ENCODE measurements around the gene EHD1.

Gene EHD1

DNA sequence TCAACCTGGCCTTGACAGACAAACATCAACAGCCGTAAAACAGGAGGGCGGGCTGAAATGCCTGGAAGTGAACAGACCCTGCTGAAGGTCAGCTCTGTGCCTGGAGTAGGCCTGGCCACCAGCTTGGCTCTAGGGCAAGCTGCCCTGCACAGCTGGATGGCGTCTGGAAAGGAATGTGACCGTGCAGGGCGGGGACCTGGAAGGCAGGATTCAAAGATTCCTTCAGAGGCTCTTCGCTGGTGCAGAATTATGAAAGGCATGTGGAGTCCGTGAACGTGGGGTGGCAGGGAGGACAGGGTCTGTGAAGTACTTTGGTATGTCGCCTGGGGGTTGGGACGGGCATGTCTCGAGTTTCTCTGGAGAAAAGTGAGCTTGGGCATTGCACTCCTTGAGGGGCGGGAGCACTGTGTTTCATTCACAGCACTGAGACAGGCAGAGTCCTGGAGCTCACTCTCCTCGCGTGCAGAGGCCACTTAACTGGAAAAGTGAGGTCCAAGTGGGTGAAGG lies 1.5 kb downstream of the EHD1 start:
- Histone ChIP-seq H3K9me3 (ENCODE audit: control insufficient read depth, insufficient read depth, low read length) (no peaks in the 10 kb centered on the region), H3F3A (ENCODE audit: control insufficient read depth, insufficient read depth) (peaks cover 11% of the 10 kb centered on the region; the same call in 1 of the 2 replicates), H3K27me3 (ENCODE audit: control insufficient read depth, low read length) (no peaks in the 10 kb centered on the region), H3K4me2 (ENCODE audit: low read length) (peak overlapping the region; percentile 100), H4K20me1 (ENCODE audit: control insufficient read depth, insufficient read depth, low read depth, low read length) (peaks cover 18% of the 10 kb centered on the region; the same call in 1 of the 2 replicates), H3K79me2 (ENCODE audit: control insufficient read depth, low read length) (peaks cover 72% of the 10 kb centered on the region), H3K4me3 (ENCODE audit: low read length) (peak overlapping the region; percentile 95), H3K9me2 (replicated peaks; ENCODE audit: control insufficient read depth, low read length) (no peaks in the 10 kb centered on the region), H3K27ac (ENCODE audit: low read depth, low read length) (peak overlapping the region; percentile 82), H3K36me3 (ENCODE audit: control insufficient read depth, low read length) (peaks cover 61% of the 10 kb centered on the region), H3K4me1 (ENCODE audit: control insufficient read depth, low read length) (peaks cover 77% of the 10 kb centered on the region)
- no peak for TF ChIP-seq EZH2phosphoT487 (IDR thresholded peaks at IDR 0.05; ENCODE audit: borderline replicate concordance, low read length)
- TF ChIP-seq, protein P1, sequence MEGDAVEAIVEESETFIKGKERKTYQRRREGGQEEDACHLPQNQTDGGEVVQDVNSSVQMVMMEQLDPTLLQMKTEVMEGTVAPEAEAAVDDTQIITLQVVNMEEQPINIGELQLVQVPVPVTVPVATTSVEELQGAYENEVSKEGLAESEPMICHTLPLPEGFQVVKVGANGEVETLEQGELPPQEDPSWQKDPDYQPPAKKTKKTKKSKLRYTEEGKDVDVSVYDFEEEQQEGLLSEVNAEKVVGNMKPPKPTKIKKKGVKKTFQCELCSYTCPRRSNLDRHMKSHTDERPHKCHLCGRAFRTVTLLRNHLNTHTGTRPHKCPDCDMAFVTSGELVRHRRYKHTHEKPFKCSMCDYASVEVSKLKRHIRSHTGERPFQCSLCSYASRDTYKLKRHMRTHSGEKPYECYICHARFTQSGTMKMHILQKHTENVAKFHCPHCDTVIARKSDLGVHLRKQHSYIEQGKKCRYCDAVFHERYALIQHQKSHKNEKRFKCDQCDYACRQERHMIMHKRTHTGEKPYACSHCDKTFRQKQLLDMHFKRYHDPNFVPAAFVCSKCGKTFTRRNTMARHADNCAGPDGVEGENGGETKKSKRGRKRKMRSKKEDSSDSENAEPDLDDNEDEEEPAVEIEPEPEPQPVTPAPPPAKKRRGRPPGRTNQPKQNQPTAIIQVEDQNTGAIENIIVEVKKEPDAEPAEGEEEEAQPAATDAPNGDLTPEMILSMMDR (IDR thresholded peaks at IDR 0.05; ENCODE audit: low read depth, low read length, poor library complexity, severe bottlenecking): no peak

DNA sequence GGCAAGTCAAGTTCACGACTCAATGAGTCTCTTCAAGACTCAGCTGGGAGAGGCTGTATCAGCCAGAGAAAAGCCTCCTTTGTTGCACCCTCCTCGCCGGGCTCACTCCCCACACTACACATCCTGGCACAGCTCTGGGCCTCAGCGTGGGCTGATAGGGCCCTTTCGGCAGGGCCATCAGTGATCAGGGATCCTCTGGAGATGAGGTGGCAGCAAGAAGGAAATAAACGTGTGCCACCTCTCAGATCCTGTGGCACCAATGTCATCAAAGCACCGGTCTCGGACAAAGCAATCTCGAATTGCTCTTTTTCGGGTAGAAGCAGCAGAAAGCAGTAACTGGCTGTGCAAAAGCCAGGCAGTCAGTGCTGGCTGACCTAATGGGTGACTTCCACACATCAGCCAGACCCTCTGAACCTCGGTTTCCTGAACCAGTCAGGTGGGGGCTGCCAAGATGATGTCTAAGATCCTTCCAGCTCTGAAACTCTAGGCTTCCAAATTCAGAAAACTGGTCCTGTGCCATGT lies 2.1 kb downstream of the EHD1 start:
- Histone ChIP-seq H3K4me1 (ENCODE audit: control insufficient read depth, low read length) (peaks cover 79% of the 10 kb centered on the region), H3K36me3 (ENCODE audit: control insufficient read depth, low read length) (peaks cover 67% of the 10 kb centered on the region), H3K27ac (ENCODE audit: low read depth, low read length) (peak overlapping the region; percentile 82), H3K79me2 (ENCODE audit: control insufficient read depth, low read length) (peaks cover 78% of the 10 kb centered on the region), H3K4me2 (ENCODE audit: low read length) (peak overlapping the region; percentile 100), H3K9me3 (ENCODE audit: control insufficient read depth, insufficient read depth, low read length) (no peaks in the 10 kb centered on the region), H3K4me3 (ENCODE audit: low read length) (peak overlapping the region; percentile 95), H3K9me2 (replicated peaks; ENCODE audit: control insufficient read depth, low read length) (no peaks in the 10 kb centered on the region), H4K20me1 (ENCODE audit: control insufficient read depth, insufficient read depth, low read depth, low read length) (peaks cover 18% of the 10 kb centered on the region; the same call in 1 of the 2 replicates), H3K27me3 (ENCODE audit: control insufficient read depth, low read length) (no peaks in the 10 kb centered on the region), H3F3A (ENCODE audit: control insufficient read depth, insufficient read depth) (peaks cover 11% of the 10 kb centered on the region; the same call in 1 of the 2 replicates)
- TF ChIP-seq, protein P1 (IDR thresholded peaks at IDR 0.05; ENCODE audit: low read depth, low read length, poor library complexity, severe bottlenecking): no peak
- TF ChIP-seq EZH2phosphoT487 (IDR thresholded peaks at IDR 0.05; ENCODE audit: borderline replicate concordance, low read length): no peak

DNA sequence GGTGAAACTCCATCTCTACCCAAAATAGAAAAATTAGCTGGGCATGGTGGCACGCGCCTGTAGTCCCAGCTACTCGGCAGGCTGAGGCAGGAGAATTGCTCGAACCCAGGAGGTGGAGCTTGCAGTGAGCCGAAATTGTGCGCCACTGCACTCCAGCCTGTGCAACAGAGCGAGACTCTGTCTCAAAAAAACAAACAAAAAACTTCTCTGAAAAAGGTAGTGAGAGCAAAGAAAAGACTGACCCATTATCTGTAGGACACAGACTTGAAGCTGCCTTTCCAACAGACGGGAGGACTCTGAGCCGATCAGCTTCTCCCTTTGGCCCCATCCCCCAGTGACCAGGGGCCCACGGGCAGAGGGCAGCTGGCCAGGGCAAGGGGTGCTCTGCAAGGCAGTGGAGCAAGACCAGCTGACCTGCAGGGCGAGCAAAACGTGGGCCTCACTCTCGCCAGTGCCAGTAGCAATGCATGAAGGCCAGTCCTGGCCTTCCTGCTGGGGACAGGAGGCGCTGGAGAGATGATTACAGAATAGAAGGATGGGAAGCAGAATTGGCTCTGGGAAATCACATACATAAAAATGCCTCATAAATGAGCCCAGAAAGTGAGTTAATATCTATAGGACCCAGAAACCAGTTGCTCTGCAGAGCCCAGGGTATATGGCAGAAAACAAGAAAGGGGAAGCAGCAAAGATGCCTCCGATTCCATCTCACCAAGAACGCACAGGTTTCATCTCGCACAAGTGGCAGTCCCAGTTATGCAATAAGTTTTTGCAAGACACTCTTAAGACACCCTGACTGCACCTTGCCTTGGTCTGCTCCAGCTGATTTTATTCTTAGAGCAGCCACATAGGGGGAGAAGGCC lies 2.8 kb downstream of the EHD1 start:
- H3K4me3 ChIP-seq (ENCODE audit: low read length): peak overlapping the region; percentile 95
- peak overlapping the region; percentile 100 for H3K4me2 ChIP-seq (ENCODE audit: low read length)
- peak overlapping the region; percentile 82 for H3K27ac ChIP-seq (ENCODE audit: low read depth, low read length)
- H3F3A ChIP-seq (ENCODE audit: control insufficient read depth, insufficient read depth): peaks cover 11% of the 10 kb centered on the region; the same call in 1 of the 2 replicates
- TF ChIP-seq, protein P1 (IDR thresholded peaks at IDR 0.05; ENCODE audit: low read depth, low read length, poor library complexity, severe bottlenecking): peak; percentile 17
- TF ChIP-seq EZH2phosphoT487 (IDR thresholded peaks at IDR 0.05; ENCODE audit: borderline replicate concordance, low read length): no peak
- H3K36me3 ChIP-seq (ENCODE audit: control insufficient read depth, low read length): peaks cover 74% of the 10 kb centered on the region
- no peaks in the 10 kb centered on the region for H3K9me3 ChIP-seq (ENCODE audit: control insufficient read depth, insufficient read depth, low read length)
- H3K79me2 ChIP-seq (ENCODE audit: control insufficient read depth, low read length): peaks cover 84% of the 10 kb centered on the region
- no peaks in the 10 kb centered on the region for H3K9me2 ChIP-seq (replicated peaks; ENCODE audit: control insufficient read depth, low read length)
- no peaks in the 10 kb centered on the region for H3K27me3 ChIP-seq (ENCODE audit: control insufficient read depth, low read length)
- H4K20me1 ChIP-seq (ENCODE audit: control insufficient read depth, insufficient read depth, low read depth, low read length): peaks cover 18% of the 10 kb centered on the region; the same call in 1 of the 2 replicates
- peaks cover 79% of the 10 kb centered on the region for H3K4me1 ChIP-seq (ENCODE audit: control insufficient read depth, low read length)
